ENCODE data around the gene TNXB.

Gene TNXB

DNA sequence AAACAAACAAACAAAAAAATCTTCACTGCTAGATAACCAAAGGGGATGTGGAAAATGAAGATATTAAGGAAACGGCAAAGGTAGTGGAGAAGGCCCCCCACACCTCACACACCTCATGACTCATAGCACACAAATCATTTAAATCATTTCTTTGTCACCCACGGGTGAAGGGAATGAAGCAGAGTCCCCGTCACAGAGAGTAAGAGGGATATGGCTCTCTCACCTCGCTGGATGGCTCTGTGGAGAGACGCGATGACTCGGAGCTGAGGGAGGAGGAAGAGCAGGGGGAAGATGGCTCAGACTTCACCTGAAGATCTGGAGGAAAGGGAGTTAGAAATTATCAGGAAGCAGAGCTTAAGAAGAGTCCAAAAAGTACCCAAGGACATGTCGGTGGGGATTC, 17.7 kb upstream of the TNXB start:
- Mint-ChIP-seq H3K4me3 (peak overlapping the region; percentile 98), H3K36me3 (peaks cover 10% of the 10 kb centered on the region), H3K4me1 (ENCODE audit: low read depth) (peaks cover 57% of the 10 kb centered on the region), H3K27me3 (no peaks in the 10 kb centered on the region), H3K9me3 (ENCODE audit: low read depth) (no peaks in the 10 kb centered on the region), H3K27ac (peak overlapping the region; percentile 95)

DNA sequence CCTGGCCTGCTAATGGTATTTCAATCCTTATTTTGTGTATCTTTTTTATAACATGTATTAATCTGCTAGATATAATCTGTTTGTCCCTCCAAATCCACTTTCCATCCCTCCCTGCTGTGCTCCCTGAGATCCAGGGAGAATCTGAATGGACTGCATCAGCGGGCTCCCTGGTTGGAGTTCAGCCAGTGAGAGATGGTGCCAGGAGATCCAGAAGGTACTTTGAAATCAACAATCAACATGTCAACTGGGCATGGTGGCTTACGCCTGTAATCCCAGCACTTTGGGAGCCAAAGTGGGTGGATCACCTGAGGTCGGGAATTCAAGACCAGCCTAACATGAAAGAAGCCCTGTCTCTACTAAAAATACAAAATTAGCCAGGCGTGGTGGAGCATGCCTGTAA, 14.5 kb upstream of the TNXB start:
- H3K27ac Mint-ChIP-seq, result no peak overlapping the region
- peaks cover 44% of the 10 kb centered on the region for H3K4me1 Mint-ChIP-seq (ENCODE audit: low read depth)
- H3K36me3 Mint-ChIP-seq, result peaks cover 14% of the 10 kb centered on the region

DNA sequence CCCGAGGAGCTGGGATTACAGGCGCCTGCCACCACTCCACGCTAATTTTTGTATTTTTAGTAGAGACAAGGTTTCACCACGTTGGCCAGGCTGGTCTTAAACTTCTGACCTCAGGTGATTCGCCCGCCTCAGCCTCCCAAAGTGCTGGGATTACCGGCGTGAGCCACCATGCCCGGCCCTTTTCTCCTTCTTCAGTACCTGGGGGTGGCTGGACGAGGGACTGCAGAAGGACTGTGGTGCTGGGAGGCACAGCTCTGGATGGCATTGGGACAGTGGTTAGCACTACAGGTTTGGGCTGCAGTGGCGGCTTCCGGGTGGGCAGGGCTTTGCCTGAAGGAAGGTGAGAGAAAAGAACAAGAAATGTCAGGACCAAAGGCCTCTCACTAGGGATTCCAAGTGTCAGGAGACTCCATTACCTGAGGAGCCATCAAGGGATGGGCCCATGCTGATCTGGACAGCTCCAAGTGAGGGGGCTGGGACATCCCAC, 11.5 kb upstream of the TNXB start:
- H3K9me3 Mint-ChIP-seq (ENCODE audit: low read depth), result no peaks in the 10 kb centered on the region
- H3K27me3 Mint-ChIP-seq, result no peaks in the 10 kb centered on the region

More for the DNA sequence above, 14.5 kb upstream of the TNXB start:
- Mint-ChIP-seq H3K9me3 (ENCODE audit: low read depth) (no peaks in the 10 kb centered on the region), H3K27me3 (no peaks in the 10 kb centered on the region), H3K4me3 (peak overlapping the region; percentile 31)

DNA sequence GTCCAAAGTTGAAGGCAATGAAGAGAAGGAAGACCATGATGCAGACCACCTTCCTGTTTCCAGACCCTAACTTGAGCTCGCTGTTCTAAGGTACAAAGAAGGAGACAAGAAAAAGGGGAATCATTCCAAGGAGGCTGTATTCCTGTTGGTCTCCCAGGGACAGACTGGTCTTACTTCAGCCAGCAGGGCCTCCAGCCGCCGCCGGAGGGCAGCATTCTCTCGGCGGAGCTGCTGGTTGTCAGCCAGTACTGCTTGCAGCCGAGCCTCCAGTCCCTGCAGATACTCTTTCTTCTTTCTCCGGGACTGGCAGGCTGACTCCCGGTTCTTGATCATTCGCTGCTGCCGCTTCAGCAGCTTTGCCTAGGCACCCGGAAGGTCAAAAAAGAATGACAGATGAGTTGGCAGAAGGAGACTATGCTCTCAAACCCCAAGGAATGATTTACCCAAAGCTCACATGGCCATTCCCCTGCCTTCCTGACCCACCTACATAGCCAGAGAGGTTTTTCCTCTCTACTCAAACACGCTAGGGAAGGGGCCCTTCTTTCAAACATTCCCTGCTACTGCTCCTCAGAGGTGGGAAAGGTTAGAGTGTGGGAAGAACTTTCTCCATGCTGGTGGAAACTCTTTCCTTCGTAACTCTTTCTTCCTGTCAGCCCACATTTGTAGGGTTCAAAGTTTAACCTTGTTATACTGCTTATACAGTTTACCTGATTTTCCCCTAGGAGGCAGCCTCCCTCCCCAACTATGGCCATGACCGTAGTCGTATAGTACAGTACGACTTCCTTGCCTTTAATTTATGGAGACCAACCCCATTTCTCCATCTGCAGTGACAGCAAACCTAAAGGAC, 9.9 kb upstream of the TNXB start:
- Mint-ChIP-seq H3K27ac (peak overlapping the region; percentile 73), H3K4me3 (no peak overlapping the region), H3K9me3 (ENCODE audit: low read depth) (no peaks in the 10 kb centered on the region), H3K27me3 (no peaks in the 10 kb centered on the region), H3K36me3 (peaks cover 4% of the 10 kb centered on the region), H3K4me1 (ENCODE audit: low read depth) (peaks cover 10% of the 10 kb centered on the region)

More for the DNA sequence above, 11.5 kb upstream of the TNXB start:
- Mint-ChIP-seq H3K4me3 (no peak overlapping the region), H3K4me1 (ENCODE audit: low read depth) (peaks cover 14% of the 10 kb centered on the region), H3K27ac (no peak overlapping the region), H3K36me3 (peaks cover 10% of the 10 kb centered on the region)

DNA sequence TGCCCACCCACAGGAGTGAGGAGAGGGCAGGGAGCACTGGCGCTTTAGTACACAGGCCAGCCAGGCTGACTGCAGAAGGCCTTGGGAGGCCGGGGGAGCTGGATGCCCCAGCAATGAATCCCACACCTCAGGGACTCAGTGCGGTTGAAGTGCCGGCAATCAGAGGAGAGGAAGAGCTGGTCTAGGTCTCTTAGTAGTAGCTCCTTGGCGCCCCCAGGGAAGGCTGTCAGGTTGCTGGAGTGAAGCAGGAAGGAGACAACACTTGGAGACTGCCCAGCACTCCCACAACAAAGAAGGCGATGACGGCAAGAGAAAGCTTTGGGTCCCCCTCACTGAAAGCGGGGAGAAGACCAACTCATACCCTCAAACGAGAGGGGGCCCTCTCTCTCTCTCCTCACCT, 8.3 kb upstream of the TNXB start:
- Mint-ChIP-seq H3K4me1 (ENCODE audit: low read depth) (peaks cover 8% of the 10 kb centered on the region), H3K9me3 (ENCODE audit: low read depth) (no peaks in the 10 kb centered on the region), H3K27me3 (no peaks in the 10 kb centered on the region), H3K27ac (no peak overlapping the region), H3K4me3 (no peak overlapping the region), H3K36me3 (peaks cover 4% of the 10 kb centered on the region)

DNA sequence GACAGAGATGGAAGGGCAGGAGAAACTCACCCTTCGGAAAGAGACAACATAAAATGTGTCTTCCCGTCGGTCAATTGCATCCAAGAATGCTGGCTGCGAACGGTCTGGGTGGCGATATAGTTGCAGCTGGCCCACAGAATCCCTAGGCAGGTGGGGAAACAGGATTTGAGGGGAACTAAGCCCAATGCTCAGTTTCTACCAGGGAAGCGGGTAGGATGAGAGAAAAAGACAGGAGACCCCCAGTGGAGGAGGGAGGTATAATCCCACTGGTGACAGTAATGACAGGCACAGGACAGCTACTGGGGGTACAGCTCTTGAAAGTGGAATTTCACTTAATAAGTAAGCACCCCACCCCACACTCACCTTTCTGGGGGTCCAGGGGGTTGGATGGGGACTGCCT, 7.5 kb upstream of the TNXB start:
- H3K36me3 Mint-ChIP-seq, result peaks cover 4% of the 10 kb centered on the region
- H3K27ac Mint-ChIP-seq, result peak overlapping the region; percentile 41
- no peaks in the 10 kb centered on the region for H3K9me3 Mint-ChIP-seq (ENCODE audit: low read depth)
- no peaks in the 10 kb centered on the region for H3K27me3 Mint-ChIP-seq
- no peak overlapping the region for H3K4me3 Mint-ChIP-seq
- H3K4me1 Mint-ChIP-seq (ENCODE audit: low read depth), result peaks cover 6% of the 10 kb centered on the region

DNA sequence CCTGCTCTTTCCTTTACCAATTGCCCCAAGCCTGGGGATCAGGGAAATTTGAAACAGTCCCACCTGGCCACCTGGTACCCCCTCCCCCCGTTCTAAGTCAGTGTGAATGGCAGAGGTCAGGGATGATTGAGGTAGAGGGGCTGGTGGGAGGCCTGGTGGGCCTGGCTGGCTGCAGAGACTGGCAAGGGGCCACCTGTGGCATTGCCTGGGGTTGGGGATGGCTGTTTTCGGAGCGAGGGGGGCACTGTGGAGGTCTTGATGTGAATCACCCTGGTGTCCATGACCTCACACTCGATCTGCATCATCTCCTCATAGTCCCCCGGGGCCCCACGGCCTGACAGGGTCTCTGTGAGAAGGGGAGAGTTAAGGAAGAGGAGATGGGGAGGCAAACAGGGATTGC, 6.5 kb upstream of the TNXB start:
- Mint-ChIP-seq H3K27me3 (no peaks in the 10 kb centered on the region), H3K36me3 (no peaks in the 10 kb centered on the region), H3K4me3 (no peak overlapping the region), H3K9me3 (ENCODE audit: low read depth) (no peaks in the 10 kb centered on the region), H3K27ac (peak overlapping the region; percentile 34), H3K4me1 (ENCODE audit: low read depth) (peaks cover 6% of the 10 kb centered on the region)

DNA sequence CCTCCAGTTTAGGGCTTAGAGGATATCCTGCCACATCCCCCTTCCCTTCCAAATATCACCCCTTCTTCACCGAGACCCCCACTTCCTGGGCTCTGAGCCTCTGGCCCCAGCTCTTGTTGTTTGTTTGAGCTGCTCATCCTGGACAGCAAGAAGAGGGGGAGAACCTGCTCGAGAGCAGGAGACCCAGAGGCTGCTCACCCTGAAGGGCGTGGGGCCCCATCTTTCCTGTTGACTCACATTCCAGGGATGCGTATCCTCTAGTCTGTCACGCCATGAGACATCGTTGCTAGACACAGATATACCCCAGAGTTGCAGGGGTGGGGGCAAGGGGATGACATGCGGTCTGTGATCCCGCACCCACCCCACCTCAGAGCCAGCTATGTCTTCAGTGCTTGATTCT, 5.7 kb upstream of the TNXB start:
- Mint-ChIP-seq H3K9me3 (ENCODE audit: low read depth) (no peaks in the 10 kb centered on the region), H3K4me3 (no peak overlapping the region), H3K27me3 (no peaks in the 10 kb centered on the region), H3K27ac (peak overlapping the region; percentile 28), H3K4me1 (ENCODE audit: low read depth) (peaks cover 8% of the 10 kb centered on the region), H3K36me3 (no peaks in the 10 kb centered on the region)

DNA sequence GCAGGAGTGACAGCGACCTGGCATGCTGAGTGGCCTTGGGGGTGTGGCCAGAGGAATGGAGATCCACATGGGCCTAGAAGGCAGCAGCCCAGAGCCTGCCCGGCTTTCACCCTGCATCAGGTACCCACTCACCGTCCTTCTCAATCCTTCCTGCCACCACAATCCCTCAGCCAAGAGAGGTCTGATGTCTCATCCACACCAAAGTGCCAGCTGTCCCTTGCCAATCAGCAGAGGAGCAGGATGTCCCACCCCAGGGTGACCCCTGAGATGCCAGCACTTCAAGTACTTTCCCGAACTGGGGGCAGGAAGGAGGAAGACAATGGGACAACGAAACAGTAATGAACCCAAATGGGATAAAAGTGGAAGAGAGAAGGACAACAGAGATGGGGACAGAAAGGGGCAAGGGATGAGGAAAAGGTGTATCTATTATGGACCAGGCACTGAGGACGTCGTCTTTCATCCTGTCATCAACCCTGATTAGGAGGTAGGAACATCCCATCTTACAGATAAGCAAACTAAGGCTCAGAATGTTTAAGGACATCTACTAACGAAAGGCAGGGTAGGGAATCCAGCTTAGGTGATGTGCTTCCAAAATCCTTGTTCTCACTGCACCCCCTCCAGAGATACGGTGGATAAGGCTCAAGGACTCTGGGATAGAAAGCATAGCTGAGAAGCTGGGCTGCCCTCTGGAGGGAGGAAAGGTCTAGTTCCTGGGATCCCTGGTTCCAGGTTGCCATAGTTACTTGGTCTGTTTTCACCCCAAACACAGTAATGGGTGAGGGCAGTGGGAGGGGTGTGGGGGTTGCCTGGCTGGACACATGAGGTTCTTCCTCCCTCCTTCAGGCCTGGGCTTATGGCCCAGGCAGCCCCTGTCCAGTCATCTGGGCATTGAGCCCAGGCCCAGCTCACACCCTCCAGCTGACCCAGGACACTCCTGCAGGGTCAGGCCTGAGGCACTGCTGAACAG, 4.5 kb upstream of the TNXB start:
- H3K4me3 Mint-ChIP-seq, result no peak overlapping the region
- peak overlapping the region; percentile 58 for H3K27ac Mint-ChIP-seq
- no peaks in the 10 kb centered on the region for H3K36me3 Mint-ChIP-seq
- no peaks in the 10 kb centered on the region for H3K9me3 Mint-ChIP-seq (ENCODE audit: low read depth)
- peaks cover 14% of the 10 kb centered on the region for H3K4me1 Mint-ChIP-seq (ENCODE audit: low read depth)
- H3K27me3 Mint-ChIP-seq, result no peaks in the 10 kb centered on the region

DNA sequence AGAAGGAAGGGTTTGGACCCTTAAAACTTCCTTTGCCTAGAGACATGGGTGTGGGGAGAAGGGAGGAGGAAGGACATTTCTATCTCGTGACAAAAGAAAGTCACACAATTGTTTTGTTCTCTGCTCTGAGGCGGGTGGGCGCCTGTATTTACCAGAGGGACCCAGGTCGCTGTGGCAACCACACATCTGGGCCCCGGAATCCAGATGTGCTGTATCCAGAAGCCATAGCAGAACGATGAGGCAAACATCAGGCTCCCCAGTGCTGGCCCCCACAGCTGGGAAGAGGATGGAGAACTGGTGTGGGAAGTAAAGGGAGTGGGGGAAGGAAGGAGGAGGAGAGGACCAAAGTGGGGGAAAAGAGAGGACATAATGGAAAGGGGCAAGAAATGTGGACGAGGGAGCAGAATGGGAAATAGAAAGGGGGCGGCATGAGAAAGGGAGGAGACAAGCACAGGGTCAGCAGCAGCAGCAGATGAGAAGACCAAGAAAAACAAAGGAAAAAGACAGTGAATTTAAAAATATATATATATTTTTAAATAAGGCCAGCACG, 3.4 kb upstream of the TNXB start:
- H3K36me3 Mint-ChIP-seq, result no peaks in the 10 kb centered on the region
- no peaks in the 10 kb centered on the region for H3K27me3 Mint-ChIP-seq
- no peaks in the 10 kb centered on the region for H3K9me3 Mint-ChIP-seq (ENCODE audit: low read depth)
- no peak overlapping the region for H3K27ac Mint-ChIP-seq
- H3K4me1 Mint-ChIP-seq (ENCODE audit: low read depth), result peaks cover 26% of the 10 kb centered on the region
- no peak overlapping the region for H3K4me3 Mint-ChIP-seq

DNA sequence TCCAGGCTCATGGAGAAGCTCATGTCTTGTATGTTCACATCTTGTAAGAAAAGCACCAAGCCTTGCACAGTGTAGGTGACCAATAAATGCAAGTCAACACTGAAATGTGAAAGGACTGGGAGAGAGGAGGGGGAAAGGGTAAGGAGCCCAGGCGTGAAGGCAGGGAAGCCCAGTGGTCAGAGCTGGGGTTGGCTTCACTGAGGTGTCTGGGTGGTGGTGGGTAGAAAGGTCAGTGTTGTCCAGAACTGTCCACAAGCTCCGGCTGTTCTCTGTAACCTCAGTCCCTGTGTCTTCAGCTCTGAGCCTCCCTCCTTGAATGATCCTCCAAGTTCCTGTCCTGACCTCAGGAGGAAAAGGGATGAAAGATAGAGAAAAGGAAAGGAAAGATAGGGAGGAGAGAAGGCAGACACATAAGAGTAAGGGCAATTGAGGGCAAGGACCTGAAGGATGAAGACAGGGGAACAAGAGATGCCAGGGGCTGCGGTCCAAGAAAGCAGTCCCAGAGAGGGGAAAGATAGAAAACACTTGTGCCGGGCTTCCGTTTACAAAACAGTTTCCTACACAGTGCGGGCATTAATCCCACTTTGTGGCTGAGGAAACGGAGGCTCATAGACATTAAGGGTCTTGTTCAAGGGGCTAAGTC, 2.4 kb upstream of the TNXB start:
- H3K36me3 Mint-ChIP-seq, result no peaks in the 10 kb centered on the region
- no peaks in the 10 kb centered on the region for H3K9me3 Mint-ChIP-seq (ENCODE audit: low read depth)
- H3K27ac Mint-ChIP-seq, result peak overlapping the region; percentile 54
- no peak overlapping the region for H3K4me3 Mint-ChIP-seq
- H3K4me1 Mint-ChIP-seq (ENCODE audit: low read depth), result peaks cover 28% of the 10 kb centered on the region
- H3K27me3 Mint-ChIP-seq, result no peaks in the 10 kb centered on the region

DNA sequence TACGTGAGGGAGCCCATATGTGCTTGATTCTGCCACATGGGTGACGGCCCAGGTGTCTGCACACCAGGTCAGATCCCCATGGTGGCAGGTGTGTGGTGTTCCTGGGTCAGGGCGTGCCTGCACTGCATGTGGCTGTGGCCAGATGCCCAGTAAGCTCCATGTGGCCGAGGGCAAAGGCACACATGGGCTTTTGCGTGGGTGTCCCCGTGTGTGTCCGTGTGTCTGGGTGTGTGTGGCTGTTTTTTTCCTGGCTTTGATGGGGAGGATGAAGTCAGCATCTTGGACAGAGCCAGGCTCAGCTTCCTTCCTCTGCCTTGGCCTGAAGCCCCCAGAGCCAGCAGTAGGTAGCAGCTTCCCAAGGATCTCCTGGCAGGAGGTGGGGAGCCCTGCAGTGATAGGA, 1.5 kb upstream of the TNXB start:
- Mint-ChIP-seq H3K27ac (peak overlapping the region; percentile 22), H3K27me3 (no peaks in the 10 kb centered on the region)

DNA sequence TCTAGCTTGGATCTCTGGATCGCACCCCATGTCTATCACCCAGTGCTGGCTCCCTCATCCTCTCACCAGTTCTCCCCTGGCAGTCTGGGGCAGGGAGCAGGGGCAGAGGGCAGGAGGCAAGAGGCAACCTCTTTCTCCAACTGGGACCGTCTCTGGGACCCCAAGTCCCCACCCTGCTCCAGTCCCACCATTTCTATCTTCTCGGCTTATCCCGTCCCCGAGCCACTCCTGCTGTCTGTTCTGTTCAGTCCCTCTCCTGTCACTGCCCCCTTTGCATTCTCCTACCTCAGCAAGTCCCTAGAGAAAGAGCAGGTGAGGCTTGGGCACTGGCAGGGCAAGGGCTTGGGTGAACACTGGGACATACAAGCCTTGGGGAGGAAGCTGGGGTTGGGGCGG, 625 bp upstream of the TNXB start:
- Mint-ChIP-seq H3K27ac (no peak overlapping the region), H3K27me3 (peaks cover 2% of the 10 kb centered on the region), H3K4me1 (ENCODE audit: low read depth) (peaks cover 28% of the 10 kb centered on the region), H3K9me3 (ENCODE audit: low read depth) (no peaks in the 10 kb centered on the region), H3K4me3 (no peak overlapping the region), H3K36me3 (no peaks in the 10 kb centered on the region)

More for the DNA sequence above, 1.5 kb upstream of the TNXB start:
- Mint-ChIP-seq H3K4me1 (ENCODE audit: low read depth) (peaks cover 28% of the 10 kb centered on the region), H3K36me3 (no peaks in the 10 kb centered on the region), H3K9me3 (ENCODE audit: low read depth) (no peaks in the 10 kb centered on the region), H3K4me3 (no peak overlapping the region)

DNA sequence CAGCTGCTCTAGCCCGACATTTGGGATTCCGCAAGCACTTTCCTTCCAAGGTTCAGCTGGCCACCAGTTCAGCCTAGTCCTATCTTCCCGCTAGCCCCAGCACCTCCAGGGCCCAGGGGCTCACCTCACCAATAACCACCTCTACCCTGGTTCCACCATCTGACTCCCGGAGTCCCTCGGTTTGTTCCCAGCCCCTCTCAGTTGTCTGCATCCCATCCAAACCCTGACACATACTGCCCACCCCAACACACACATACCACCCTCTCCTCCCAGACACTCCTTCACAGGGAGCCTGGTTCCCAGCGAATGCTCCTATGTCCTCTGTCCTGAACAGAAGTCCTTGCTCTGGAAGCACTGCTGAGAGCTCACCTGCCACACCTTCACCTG, 418 bp downstream of the TNXB start:
- H3K4me1 Mint-ChIP-seq (ENCODE audit: low read depth), result peaks cover 26% of the 10 kb centered on the region
- H3K36me3 Mint-ChIP-seq, result no peaks in the 10 kb centered on the region
- peaks cover 2% of the 10 kb centered on the region for H3K27me3 Mint-ChIP-seq
- no peaks in the 10 kb centered on the region for H3K9me3 Mint-ChIP-seq (ENCODE audit: low read depth)
- H3K27ac Mint-ChIP-seq, result peak overlapping the region; percentile 38
- H3K4me3 Mint-ChIP-seq, result peak overlapping the region; percentile 43
